ENCODE measurements around the gene CDC26.
"Not testable (repeated sequence)": the region's sequence is repeated elsewhere in the genome, so short reads cannot be mapped to it uniquely, and the experiment has no call there.

CDC26 gene

DNA sequence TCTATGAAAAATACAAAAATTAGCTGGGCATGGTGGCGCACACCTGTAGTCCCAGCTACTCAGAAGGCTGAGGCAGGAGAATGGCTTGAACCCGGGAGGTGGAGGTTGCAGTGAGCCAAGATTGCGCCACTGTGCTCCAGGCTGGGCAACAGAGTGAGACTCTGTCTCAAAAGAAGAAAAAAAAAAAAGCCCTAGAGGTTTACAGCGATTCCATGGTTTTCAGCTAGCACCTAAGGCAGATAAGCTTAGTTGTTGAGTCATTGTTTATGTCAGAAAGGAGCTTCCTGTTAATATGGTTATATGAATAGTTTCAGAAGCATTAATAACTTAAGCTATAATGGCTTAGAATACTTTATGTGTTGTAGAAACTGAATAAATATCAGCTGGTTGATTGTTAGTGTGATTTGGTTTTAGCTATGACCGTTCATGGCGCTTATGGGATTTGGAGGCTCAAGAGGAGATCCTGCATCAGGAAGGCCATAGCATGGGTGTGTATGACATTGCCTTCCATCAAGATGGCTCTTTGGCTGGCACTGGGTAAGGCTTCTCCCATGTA lies 14.8 kb upstream of the CDC26 start:
- no peak for DNase-seq

- DNase-seq = no peak
Measured at GRCh38 chr9:113289091-113289490, 13.7 kb upstream of the CDC26 start.

GRCh38 chr9:113281356-113281755 lies 6.0 kb upstream of the CDC26 start:
- no peak for DNase-seq

DNA sequence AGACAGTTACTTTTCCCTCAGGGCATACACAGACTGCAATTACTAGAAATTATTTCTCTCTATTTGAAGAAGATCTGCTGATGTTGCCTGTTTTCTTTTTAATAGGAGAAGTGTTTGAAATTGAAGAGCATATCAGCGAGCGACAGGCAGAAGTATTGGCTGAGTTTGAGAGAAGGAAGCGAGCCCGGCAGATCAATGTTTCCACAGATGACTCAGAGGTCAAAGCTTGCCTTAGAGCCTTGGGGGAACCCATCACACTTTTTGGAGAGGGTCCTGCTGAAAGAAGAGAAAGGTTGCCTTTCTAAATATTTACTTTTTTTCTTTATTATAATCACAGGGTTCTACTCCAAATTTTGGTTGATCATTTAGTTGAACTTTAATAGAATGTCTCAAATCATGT lies 3.5 kb upstream of the CDC26 start:
- DNase-seq = no peak

DNA sequence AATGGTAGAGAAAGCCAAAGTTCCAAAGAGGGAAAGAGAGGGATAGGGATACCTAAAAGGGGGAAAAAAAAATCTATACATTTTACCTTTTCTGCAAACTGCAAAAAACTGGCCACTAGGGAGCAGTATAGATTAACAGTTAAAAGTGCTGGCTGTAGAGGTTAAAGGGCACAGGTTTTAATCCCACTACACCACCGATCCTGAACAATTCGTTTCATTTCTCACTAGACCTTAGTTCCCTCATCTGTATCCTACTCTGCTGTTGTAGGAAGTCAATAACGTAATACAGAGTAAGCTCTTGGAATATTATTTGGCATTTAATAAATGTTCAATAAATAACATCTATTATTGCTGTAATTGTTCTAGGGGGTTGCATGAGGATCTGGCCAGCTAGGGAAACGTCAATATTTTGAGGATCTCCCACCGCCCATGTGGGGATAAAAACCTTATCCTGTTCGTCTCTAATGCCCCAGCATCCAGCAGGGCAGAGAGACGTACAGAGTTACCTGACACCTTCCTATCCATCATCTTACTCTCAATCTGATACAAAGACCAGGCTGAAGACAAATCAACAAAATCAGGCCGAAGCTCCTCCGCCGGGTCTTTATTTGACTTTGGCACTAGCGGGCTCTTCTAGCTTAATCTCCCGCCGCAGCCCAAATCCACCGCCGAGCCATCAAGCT lies 757 bp downstream of the CDC26 start:
- no peak for DNase-seq

DNA sequence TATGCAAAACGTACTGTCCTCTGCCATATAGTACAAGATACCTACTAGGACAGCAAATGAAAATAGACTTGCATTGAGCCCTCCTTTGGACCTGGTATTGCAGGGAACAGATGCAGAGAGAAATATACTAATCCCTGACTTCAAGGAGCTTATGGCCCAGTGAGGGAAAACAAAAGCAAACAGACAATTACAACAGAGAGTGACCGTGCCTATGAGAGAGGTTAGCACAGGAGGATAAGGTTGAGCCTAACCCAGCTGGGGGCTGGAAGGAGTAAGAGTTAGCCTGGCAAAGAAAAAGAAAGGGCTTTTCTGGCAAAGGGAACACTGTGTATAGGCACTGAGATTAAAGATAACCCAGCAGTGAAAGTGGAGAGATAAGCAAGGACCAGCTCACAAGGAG lies 5.5 kb downstream of the CDC26 start:
- no peak for DNase-seq

- no peak for DNase-seq
Measured at GRCh38 chr9:113269355-113269754, 6.0 kb downstream of the CDC26 start.

DNA sequence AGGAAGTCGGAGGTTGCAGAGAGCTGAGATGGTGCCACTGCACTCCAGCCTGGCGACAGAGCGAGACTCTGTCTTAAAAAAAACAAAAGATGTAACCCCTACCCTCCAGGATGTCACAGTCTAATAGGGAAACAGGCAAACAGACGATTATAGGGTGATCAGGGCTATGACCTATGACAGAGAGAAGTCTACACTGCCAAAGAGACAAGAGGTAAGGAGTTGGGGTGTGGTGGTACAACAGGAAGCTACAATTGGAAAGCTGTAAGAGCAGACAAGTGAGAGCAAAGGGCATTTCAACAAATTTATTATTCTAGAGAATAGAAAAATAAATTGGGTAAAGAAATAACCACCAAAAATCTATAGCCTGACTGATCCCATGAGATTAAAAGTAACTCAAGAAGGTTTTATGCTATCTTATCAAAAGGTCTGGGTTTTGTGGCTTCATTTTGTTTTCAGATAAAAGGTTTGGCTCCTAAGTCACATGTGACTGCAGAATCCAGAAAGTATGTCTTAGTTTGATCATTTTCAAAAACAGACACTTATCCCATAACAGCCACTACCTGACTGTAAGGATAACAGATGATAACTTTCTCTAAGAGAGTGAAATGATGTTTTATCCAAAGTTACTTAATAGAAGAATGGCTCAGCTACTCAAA lies 7.3 kb downstream of the CDC26 start:
- no peak for DNase-seq

DNA sequence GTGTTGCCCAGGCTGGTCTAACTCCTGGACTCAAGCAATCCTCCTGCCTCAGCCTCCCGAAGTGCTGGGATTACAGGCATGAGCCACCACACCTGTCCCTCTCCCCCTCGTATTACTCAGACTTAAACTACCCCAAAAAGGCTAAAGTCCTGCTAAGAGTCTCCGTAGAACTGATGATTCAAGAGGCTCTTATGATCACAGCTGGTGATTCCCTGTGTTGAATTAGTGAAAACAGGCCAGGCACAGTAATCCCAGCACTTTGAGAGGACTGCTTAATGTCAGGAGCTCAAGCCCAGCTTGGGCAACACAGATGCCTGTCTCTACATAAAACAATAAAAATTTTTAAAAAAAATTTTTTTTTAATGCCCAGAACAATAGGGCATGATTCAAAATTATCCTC lies 9.2 kb downstream of the CDC26 start:
- no peak for DNase-seq

- DNase-seq = no peak
Measured at GRCh38 chr9:113261917-113262671, 13.3 kb downstream of the CDC26 start.

DNA sequence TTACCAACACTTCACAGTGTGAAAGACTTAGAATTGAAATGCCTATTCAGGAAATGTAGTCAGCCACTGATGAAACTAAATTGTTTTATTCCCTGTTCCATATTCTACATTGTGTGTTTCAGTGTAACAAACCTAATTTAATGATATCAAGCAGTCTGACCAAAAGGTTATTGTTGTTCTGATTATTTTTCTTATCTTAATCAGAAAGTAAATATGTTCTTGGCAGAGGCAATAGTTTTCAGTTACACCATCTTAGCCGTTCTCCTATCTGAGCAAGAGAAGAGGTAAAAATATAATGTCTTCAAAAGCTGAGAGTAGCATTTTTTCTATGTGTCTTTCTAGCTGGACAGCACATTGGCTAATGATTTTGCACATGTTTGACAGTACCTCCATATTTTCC lies 17.1 kb downstream of the CDC26 start:
- DNase-seq = no peak

- no peak for DNase-seq
Measured at GRCh38 chr9:113257863-113258262, 17.5 kb downstream of the CDC26 start.

DNA sequence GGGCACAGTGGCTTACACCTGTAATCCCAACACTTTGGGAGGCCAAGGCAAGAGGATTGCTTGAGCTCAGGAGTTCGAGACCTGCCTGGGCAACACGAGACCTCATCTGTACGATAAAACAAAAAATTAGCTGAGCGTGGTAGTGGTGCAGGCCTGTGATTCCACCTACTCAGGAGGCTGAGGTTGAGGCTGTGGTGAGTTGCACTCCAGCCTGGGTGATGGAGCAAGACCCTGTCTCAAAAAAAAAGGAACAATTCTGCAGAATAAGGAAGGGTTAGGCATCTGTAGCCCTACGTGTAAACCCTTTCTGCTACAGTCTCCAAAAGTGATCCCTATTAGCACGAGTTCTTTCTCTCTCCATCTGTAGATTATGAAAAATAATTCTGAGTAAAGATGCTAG lies 19.9 kb downstream of the CDC26 start:
- DNase-seq = no peak

- DNase-seq = no peak
Measured at GRCh38 chr9:113254991-113255390, 20.4 kb downstream of the CDC26 start.

DNA sequence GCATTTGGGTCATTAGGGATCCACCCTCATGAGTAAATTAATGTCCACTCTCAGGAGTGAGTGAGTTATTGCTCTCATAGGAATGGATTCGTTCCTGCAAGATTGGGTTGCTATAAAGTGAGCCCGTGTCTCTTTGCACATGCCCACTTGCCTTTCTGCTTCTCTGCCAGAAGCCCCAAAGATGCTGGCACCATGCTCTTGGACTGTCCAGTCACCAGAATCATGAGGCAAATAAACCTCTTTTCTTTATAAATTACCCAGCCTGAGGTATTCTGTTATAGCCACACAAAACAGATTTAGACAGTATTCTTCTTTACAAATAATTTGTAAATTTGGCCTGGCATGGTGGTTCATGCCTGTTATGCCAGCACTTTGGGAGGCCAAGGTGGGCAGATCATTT lies 24.6 kb downstream of the CDC26 start:
- DNase-seq = no peak

DNA sequence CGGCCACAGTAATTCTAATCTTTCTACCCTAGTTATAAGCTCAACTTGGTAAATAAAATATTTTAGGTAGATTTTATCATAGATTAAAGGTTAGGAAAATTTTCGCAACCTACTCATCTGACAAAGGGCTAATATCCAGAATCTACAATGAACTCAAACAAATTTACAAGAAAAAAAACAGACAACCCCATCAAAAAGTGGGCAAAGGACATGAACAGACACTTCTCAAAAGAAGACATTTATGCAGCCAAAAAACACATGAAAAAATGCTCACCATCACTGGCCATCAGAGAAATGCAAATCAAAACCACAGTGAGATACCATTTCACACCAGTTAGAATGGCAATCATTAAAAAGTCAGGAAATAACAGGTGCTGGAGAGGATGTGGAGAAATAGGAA lies 25.7 kb downstream of the CDC26 start:
- DNase-seq = not testable (repeated sequence)

DNA sequence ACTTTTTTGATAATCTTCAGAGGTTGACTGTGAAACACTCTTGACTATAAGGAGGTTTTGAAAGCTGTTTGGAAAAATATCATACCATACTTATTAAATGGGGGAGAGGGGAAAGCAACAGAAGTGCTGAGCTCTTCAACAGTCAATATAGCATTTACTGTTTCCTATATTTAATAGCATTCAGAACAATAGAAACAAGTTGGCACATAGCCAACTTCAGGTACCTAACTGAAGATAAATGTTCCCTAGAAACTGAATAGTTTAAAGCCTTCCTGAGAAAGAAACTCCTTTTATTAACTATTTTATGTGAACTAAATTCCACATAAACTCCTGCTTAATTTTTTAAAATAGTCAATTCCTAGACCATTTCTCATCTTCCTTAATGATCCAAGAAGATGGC lies 27.7 kb downstream of the CDC26 start:
- no peak for DNase-seq

DNA sequence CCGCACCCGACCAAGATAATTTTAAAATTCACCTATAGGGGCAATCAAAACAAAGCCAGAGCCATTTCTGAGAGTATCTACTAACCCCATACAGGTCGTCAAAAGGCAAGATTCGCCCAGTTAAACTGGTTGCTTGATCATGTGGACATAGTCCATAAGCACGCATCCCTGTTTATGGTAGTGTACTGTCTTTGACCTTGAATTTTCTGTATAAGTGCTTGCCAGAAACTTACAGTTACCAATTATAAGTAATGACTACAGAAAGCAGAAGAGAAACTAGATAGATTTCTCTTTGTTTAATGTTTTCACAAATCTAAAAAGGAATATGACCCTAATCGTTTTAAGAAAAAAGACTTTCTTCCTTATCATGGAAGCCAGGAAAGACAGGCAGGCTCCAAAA lies 28.4 kb downstream of the CDC26 start:
- no peak for DNase-seq

- no peak for DNase-seq
Measured at GRCh38 chr9:113245894-113246293, 29.5 kb downstream of the CDC26 start.

GRCh38 chr9:113244556-113244955 lies 30.8 kb downstream of the CDC26 start:
- DNase-seq = no peak

- DNase-seq = no peak
Measured at GRCh38 chr9:113241161-113241560, 34.2 kb downstream of the CDC26 start.

- no peak for DNase-seq
Measured at GRCh38 chr9:113238859-113239232, 36.5 kb downstream of the CDC26 start.

DNA sequence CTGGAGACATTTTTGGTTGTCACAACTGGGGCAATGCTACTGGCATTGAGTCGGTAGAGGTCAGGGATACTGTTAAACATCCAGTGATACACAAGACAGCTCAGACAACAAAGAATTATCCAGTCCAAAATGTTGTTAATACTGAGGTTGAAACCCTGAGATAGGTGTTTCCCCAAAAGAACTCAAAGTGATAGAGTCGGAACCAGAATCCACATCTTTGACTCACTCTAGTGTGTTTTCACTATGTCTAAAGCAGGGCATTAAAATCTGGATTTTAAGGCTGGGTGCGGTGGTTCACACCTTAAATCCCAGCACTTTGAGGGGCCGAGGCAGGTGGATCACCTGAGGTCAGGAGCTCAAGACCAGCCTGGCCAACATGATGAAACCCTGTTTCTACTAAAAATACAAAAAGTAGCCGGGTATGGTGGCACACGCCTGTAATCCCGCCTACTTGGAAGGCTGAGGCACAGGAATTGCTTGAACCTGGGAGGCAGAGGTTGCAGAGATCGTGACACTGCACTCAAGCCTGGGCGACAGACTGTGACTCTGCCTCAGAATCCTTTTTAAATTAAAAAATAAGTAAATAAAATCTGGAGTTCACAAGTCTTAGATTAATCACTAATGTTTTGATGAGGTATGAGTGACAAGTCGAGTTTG lies 37.0 kb downstream of the CDC26 start:
- DNase-seq = no peak

Measured in activated CD4-positive, alpha-beta T cell treated with anti-CD3 and anti-CD28 coated beads, Interleukin-2, amount 50 U/mL, for 4 hours (primary cell).